Left ventricle myocardium inferior (tissue), 1 donor: ENCODE data around the gene SLC22A23. TPM values are rescaled to one million over a fixed set of nuclear protein-coding genes. Genes with fewer than 3 reads are reported as not detected.

Source experiments
- DNase-seq: peaks from one replicate; pipeline ENCODE4 v3.0.0-alpha.2; 2020
- H3K27ac ChIP-seq: fragments of 200-600 bp; replicated peaks from 2 replicates; pipeline ENCODE4 v1.8.0; 2021
- H3K27me3 ChIP-seq: fragments of 200-600 bp; 2 replicates; pipeline ENCODE4 v1.8.0; 2021; ENCODE audit warnings: low read depth
- H3K36me3 ChIP-seq: fragments of 200-600 bp; 2 replicates; pipeline ENCODE4 v1.8.0; 2021
- H3K4me1 ChIP-seq: fragments of 200-600 bp; 2 replicates; pipeline ENCODE4 v1.8.0; 2021
- H3K4me3 ChIP-seq: fragments of 200-600 bp; 2 replicates; pipeline ENCODE4 v1.8.0; 2021; ENCODE audit warnings: mild to moderate bottlenecking, moderate library complexity
- H3K9me3 ChIP-seq: fragments of 200-600 bp; replicated peaks from 2 replicates; pipeline ENCODE4 v1.8.0; 2021
- intact Hi-C: fragments of 100-400 bp; cut with micrococcal nuclease; formaldehyde crosslinking; loops from one replicate; pipeline ENCODE4 v1.11.0; 2022
- total RNA-seq: library from RNA; stranded (reverse); fragmentation: NEBNext Ultra II Directional; extraction: Animal tissue kit (Norgen Biotek cat#: 25700); gene quantifications from one replicate; pipeline ENCODE4 v1.2.1, GENCODE V29; 2021
- TF ChIP-seq, protein P1 (sequence below): fragments of 200-600 bp; IDR thresholded peaks from 2 replicates; pipeline ENCODE4 v1.8.0; 2021; ENCODE audit warnings: antibody characterized with exemption, mild to moderate bottlenecking, borderline replicate concordance
- donor health status: DM: no; HTN: yes; CAD: no; lungs with severe emphysema.

SLC22A23 gene
- total RNA-seq, 1 donor from 2014 or later, result 7.0 TPM

DNA sequence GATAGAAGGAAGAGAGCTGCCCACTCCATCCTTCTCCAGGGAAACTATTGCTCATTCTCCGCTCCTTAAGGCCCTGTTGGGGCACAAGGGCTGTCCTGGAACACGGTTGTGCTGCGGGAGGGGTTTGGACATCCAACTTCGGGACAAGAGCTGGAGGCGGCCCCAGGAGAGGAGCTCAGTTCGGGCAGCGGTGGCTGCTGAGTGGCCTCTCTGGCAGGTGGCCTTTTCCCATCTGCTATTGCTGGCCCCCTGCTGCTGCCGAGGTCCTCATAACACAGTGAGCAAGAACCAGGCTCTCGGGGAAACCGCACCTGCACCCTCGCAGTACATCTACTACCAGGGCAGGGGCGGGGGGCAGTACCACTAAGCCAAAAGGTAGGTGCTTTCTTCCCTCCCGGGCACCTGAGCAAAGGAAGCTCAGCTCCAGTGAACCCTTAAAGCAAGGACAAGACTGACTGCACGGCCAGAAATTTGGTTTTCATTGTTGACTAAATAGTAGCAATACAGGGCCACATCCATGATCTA, 134.4 kb downstream of the SLC22A23 start:
- Histone ChIP-seq H3K4me3 (no peak overlapping the region), H3K9me3 (no peaks in the 10 kb centered on the region), H3K4me1 (peaks cover 27% of the 10 kb centered on the region), H3K27me3 (no peaks in the 10 kb centered on the region), H3K27ac (no peak overlapping the region), H3K36me3 (no peaks in the 10 kb centered on the region)
- DNase-seq, result no peak
- intact Hi-C loops, result no loop called here
- TF ChIP-seq, protein P1, sequence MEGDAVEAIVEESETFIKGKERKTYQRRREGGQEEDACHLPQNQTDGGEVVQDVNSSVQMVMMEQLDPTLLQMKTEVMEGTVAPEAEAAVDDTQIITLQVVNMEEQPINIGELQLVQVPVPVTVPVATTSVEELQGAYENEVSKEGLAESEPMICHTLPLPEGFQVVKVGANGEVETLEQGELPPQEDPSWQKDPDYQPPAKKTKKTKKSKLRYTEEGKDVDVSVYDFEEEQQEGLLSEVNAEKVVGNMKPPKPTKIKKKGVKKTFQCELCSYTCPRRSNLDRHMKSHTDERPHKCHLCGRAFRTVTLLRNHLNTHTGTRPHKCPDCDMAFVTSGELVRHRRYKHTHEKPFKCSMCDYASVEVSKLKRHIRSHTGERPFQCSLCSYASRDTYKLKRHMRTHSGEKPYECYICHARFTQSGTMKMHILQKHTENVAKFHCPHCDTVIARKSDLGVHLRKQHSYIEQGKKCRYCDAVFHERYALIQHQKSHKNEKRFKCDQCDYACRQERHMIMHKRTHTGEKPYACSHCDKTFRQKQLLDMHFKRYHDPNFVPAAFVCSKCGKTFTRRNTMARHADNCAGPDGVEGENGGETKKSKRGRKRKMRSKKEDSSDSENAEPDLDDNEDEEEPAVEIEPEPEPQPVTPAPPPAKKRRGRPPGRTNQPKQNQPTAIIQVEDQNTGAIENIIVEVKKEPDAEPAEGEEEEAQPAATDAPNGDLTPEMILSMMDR, result no peak

DNA sequence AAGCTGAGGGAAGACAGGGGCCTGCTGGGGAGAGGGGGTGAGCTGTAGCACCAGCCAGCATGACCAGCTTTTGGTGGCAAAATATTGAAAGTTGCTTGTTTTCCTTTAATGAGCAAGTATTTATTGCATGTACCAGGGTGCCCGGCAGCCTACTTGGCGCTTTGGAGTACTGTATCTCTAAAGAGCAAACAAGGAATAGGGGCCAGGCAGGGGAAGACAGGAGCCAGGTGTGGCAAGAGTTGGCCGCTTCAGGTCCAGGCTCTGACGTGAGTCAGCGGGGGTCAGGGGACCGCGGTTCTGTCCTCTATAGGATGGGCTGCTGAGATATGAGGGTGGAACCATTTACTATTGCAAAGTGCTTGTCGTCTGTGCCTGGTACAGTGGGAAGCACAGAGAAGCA, 135.0 kb downstream of the SLC22A23 start:
- H3K9me3 ChIP-seq, result no peaks in the 10 kb centered on the region
- no peaks in the 10 kb centered on the region for H3K27me3 ChIP-seq
- peaks cover 27% of the 10 kb centered on the region for H3K4me1 ChIP-seq
- H3K36me3 ChIP-seq, result no peaks in the 10 kb centered on the region
- DNase-seq, result no peak
- H3K27ac ChIP-seq, result no peak overlapping the region
- no peak overlapping the region for H3K4me3 ChIP-seq
- TF ChIP-seq, protein P1, result no peak
- intact Hi-C loops, result no loop called here

DNA sequence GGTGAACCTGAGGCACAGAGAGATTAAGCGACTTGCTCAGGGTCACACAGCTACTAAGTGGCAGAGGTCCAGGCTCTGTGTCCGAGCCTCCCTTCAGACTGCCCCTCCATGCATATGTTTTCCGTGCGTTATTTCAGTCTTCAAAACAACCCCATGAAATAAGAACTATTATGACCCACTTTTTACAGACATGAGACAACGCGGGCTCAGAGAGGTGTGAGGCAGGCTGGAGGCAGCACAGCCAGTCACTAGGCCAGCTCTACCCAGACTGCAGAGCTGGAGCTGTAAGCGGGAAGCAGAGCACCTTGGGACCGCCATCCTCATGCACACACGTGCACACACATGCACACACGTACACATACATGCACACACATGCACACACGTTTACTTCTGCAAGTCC, 135.8 kb downstream of the SLC22A23 start:
- H3K36me3 ChIP-seq, result no peaks in the 10 kb centered on the region
- intact Hi-C loops, result no loop called here
- peaks cover 27% of the 10 kb centered on the region for H3K4me1 ChIP-seq
- TF ChIP-seq, protein P1, result no peak
- H3K4me3 ChIP-seq, result no peak overlapping the region
- H3K27me3 ChIP-seq, result no peaks in the 10 kb centered on the region
- DNase-seq, result no peak
- no peak overlapping the region for H3K27ac ChIP-seq
- no peaks in the 10 kb centered on the region for H3K9me3 ChIP-seq

DNA sequence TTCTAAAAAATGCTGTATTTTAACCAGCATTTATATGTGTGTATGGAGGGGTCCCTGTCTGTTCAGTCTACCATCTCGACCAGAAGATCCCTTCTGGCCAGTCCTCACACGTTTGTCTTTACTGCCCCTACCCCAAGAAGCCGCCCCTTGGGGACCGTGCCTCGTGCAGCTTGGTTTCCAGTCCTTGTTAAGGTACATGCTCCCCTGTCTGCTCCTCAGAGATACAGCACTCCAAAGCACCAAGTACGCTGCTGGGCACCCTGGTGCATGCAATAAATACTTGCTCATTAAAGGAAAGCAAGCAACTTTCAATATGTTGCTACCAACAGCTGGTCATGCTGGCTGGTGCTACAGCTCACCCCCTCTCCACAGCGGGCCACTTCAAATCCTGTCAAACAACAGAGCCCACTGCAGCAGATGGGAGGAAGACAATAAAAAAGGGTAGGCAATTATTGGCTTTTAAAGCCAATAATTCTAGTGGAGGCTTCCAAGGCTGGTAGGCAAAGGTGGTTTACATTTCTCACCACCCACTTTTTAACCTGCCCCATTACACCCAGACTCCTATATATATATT, 136.5 kb downstream of the SLC22A23 start:
- Histone ChIP-seq H3K27ac (no peak overlapping the region), H3K9me3 (no peaks in the 10 kb centered on the region), H3K4me3 (no peak overlapping the region), H3K27me3 (no peaks in the 10 kb centered on the region), H3K36me3 (no peaks in the 10 kb centered on the region), H3K4me1 (peaks cover 20% of the 10 kb centered on the region)
- TF ChIP-seq, protein P1, result no peak
- no peak for DNase-seq
- intact Hi-C loops, result no loop called here

DNA sequence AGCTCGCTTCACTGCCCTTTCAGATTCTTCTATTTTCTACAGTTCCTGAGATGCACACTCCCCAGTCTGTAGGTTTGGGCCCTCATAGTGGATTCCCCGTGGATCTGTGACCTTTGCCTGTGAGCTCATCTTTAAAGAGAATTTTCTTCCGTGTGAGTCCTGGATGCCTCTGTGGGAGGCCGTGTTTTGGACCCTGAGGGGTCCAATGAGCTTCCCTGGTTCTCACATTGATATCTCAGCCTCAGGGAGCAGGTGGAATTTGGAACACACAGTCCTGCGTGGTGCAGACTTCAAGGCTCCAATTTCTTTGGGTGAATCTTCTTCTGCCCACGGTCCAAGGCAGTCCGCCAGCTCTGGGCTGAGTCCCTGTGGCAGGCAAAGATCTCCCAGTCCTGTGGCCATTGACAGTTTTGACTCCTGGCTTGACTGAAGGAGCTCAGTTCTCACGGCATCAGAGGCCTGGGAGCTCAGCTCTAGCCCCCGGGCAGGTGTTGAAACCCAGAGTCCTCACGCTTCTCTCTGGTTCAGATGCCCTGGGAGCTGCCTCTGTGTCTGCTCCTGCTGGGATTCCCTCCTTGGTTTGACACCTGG, 137.1 kb downstream of the SLC22A23 start:
- intact Hi-C loops, result no loop called here
- Histone ChIP-seq H3K9me3 (no peaks in the 10 kb centered on the region), H3K27me3 (no peaks in the 10 kb centered on the region), H3K4me1 (peaks cover 14% of the 10 kb centered on the region), H3K36me3 (no peaks in the 10 kb centered on the region), H3K4me3 (no peak overlapping the region), H3K27ac (no peak overlapping the region)
- no peak for DNase-seq
- TF ChIP-seq, protein P1, result no peak
